Measurements from ENCODE around the gene TASOR2.

The TASOR2 gene

GRCh38 chr10:5711642-5712041 lies 27.0 kb downstream of the TASOR2 start:
- no peak overlapping the region for H3K18ac ChIP-seq (ENCODE audit: low read length)
- H3K9ac ChIP-seq (ENCODE audit: low read length): no peak overlapping the region
- no peak for DNase-seq
- H4K5ac ChIP-seq (ENCODE audit: low read length): no peak overlapping the region
- no peak overlapping the region for H3K4me3 ChIP-seq (ENCODE audit: low read length)
- no peak overlapping the region for H3K4me2 ChIP-seq (ENCODE audit: low read length)
- H2BK5ac ChIP-seq (ENCODE audit: low read length): no peak overlapping the region
- H3K4me1 ChIP-seq (ENCODE audit: control insufficient read depth, low read depth, low read length): no peaks in the 10 kb centered on the region
- H3K23ac ChIP-seq (ENCODE audit: low read length): no peak overlapping the region
- no peak overlapping the region for H2BK120ac ChIP-seq (ENCODE audit: low read depth, low read length)
- no peak overlapping the region for H4K8ac ChIP-seq (ENCODE audit: low read depth, low read length)
- no peak overlapping the region for H3K4ac ChIP-seq (ENCODE audit: low read depth, low read length)
- no peaks in the 10 kb centered on the region for H3K36me3 ChIP-seq (ENCODE audit: control insufficient read depth, insufficient read depth, low read length)
- H2AK5ac ChIP-seq (ENCODE audit: low read length): no peak overlapping the region
- H2BK15ac ChIP-seq (replicated peaks; ENCODE audit: low read depth): no peak overlapping the region
- H3K27ac ChIP-seq (ENCODE audit: low read depth, low read length): no peak overlapping the region
- WGBS (ENCODE audit: extremely low coverage, insufficient coverage, low lambda C conversion rate): 100% methylated on average over 1 of the region's 4 CpGs
- peaks cover 11% of the 10 kb centered on the region for H3K79me2 ChIP-seq (ENCODE audit: control insufficient read depth, insufficient read depth, low read length)
- H3K27me3 ChIP-seq (ENCODE audit: insufficient read depth, low read length, poor library complexity): no peaks in the 10 kb centered on the region
- peaks cover 4% of the 10 kb centered on the region for H3K79me1 ChIP-seq (ENCODE audit: low read length)
- H3K56ac ChIP-seq (ENCODE audit: low read length): no peak overlapping the region

GRCh38 chr10:5719546-5719945 lies 34.9 kb downstream of the TASOR2 start:
- no peak overlapping the region for H2BK120ac ChIP-seq (ENCODE audit: low read depth, low read length)
- peaks cover 2% of the 10 kb centered on the region for H3K36me3 ChIP-seq (ENCODE audit: control insufficient read depth, insufficient read depth, low read length)
- no peak overlapping the region for H4K8ac ChIP-seq (ENCODE audit: low read depth, low read length)
- H3K23ac ChIP-seq (ENCODE audit: low read length): no peak overlapping the region
- H2AK5ac ChIP-seq (ENCODE audit: low read length): no peak overlapping the region
- no peak overlapping the region for H3K4ac ChIP-seq (ENCODE audit: low read depth, low read length)
- no peak overlapping the region for H3K27ac ChIP-seq (ENCODE audit: low read depth, low read length)
- no peak overlapping the region for H3K56ac ChIP-seq (ENCODE audit: low read length)
- no peak overlapping the region for H2BK15ac ChIP-seq (replicated peaks; ENCODE audit: low read depth)
- no peak overlapping the region for H3K4me2 ChIP-seq (ENCODE audit: low read length)
- no peak overlapping the region for H2BK5ac ChIP-seq (ENCODE audit: low read length)
- no CpG with 5 or more reads among the region's 3 CpGs for WGBS (ENCODE audit: extremely low coverage, insufficient coverage, low lambda C conversion rate)
- peaks cover 3% of the 10 kb centered on the region for H3K79me1 ChIP-seq (ENCODE audit: low read length)
- H3K27me3 ChIP-seq (ENCODE audit: insufficient read depth, low read length, poor library complexity): no peaks in the 10 kb centered on the region
- H3K9ac ChIP-seq (ENCODE audit: low read length): no peak overlapping the region
- no peak for DNase-seq
- no peaks in the 10 kb centered on the region for H3K4me1 ChIP-seq (ENCODE audit: control insufficient read depth, low read depth, low read length)
- H4K5ac ChIP-seq (ENCODE audit: low read length): no peak overlapping the region
- H3K79me2 ChIP-seq (ENCODE audit: control insufficient read depth, insufficient read depth, low read length): no peaks in the 10 kb centered on the region
- H3K4me3 ChIP-seq (ENCODE audit: low read length): no peak overlapping the region
- H3K18ac ChIP-seq (ENCODE audit: low read length): no peak overlapping the region

- Histone ChIP-seq H3K27ac (ENCODE audit: low read depth, low read length) (no peak overlapping the region), H3K56ac (ENCODE audit: low read length) (no peak overlapping the region), H3K4me2 (ENCODE audit: low read length) (no peak overlapping the region), H3K4me3 (ENCODE audit: low read length) (no peak overlapping the region), H3K18ac (ENCODE audit: low read length) (no peak overlapping the region), H3K27me3 (ENCODE audit: insufficient read depth, low read length, poor library complexity) (no peaks in the 10 kb centered on the region), H4K5ac (ENCODE audit: low read length) (no peak overlapping the region), H3K23ac (ENCODE audit: low read length) (no peak overlapping the region), H3K4me1 (ENCODE audit: control insufficient read depth, low read depth, low read length) (no peaks in the 10 kb centered on the region), H2BK15ac (replicated peaks; ENCODE audit: low read depth) (no peak overlapping the region), H3K79me2 (ENCODE audit: control insufficient read depth, insufficient read depth, low read length) (no peaks in the 10 kb centered on the region), H3K9ac (ENCODE audit: low read length) (no peak overlapping the region), H3K4ac (ENCODE audit: low read depth, low read length) (no peak overlapping the region), H2BK120ac (ENCODE audit: low read depth, low read length) (no peak overlapping the region), H2AK5ac (ENCODE audit: low read length) (no peak overlapping the region), H2BK5ac (ENCODE audit: low read length) (no peak overlapping the region), H3K36me3 (ENCODE audit: control insufficient read depth, insufficient read depth, low read length) (peaks cover 2% of the 10 kb centered on the region), H4K8ac (ENCODE audit: low read depth, low read length) (no peak overlapping the region), H3K79me1 (ENCODE audit: low read length) (no peaks in the 10 kb centered on the region)
- no CpG with 5 or more reads among the region's 7 CpGs for WGBS (ENCODE audit: extremely low coverage, insufficient coverage, low lambda C conversion rate)
- DNase-seq: no peak
These were observed 35.5 kb downstream of the TASOR2 start for GRCh38 chr10:5720182-5720581.

GRCh38 chr10:5723692-5724091 lies 39.1 kb downstream of the TASOR2 start:
- no peak overlapping the region for H2BK5ac ChIP-seq (ENCODE audit: low read length)
- H2AK5ac ChIP-seq (ENCODE audit: low read length): no peak overlapping the region
- no peak overlapping the region for H3K56ac ChIP-seq (ENCODE audit: low read length)
- no peaks in the 10 kb centered on the region for H3K79me1 ChIP-seq (ENCODE audit: low read length)
- no peak overlapping the region for H3K4me3 ChIP-seq (ENCODE audit: low read length)
- no peaks in the 10 kb centered on the region for H3K79me2 ChIP-seq (ENCODE audit: control insufficient read depth, insufficient read depth, low read length)
- no peak overlapping the region for H3K18ac ChIP-seq (ENCODE audit: low read length)
- peaks cover 4% of the 10 kb centered on the region for H3K36me3 ChIP-seq (ENCODE audit: control insufficient read depth, insufficient read depth, low read length)
- no peak overlapping the region for H3K9ac ChIP-seq (ENCODE audit: low read length)
- H3K4ac ChIP-seq (ENCODE audit: low read depth, low read length): no peak overlapping the region
- no peaks in the 10 kb centered on the region for H3K27me3 ChIP-seq (ENCODE audit: insufficient read depth, low read length, poor library complexity)
- no peak overlapping the region for H4K8ac ChIP-seq (ENCODE audit: low read depth, low read length)
- no peak overlapping the region for H3K23ac ChIP-seq (ENCODE audit: low read length)
- DNase-seq: no peak
- no CpG with 5 or more reads among the region's 2 CpGs for WGBS (ENCODE audit: extremely low coverage, insufficient coverage, low lambda C conversion rate)
- no peak overlapping the region for H2BK120ac ChIP-seq (ENCODE audit: low read depth, low read length)
- H3K27ac ChIP-seq (ENCODE audit: low read depth, low read length): no peak overlapping the region
- H4K5ac ChIP-seq (ENCODE audit: low read length): no peak overlapping the region
- H3K4me1 ChIP-seq (ENCODE audit: control insufficient read depth, low read depth, low read length): no peaks in the 10 kb centered on the region
- H3K4me2 ChIP-seq (ENCODE audit: low read length): no peak overlapping the region
- no peak overlapping the region for H2BK15ac ChIP-seq (replicated peaks; ENCODE audit: low read depth)

- no CpG with 5 or more reads among the region's 4 CpGs for WGBS (ENCODE audit: extremely low coverage, insufficient coverage, low lambda C conversion rate)
- Histone ChIP-seq H2AK5ac (ENCODE audit: low read length) (no peak overlapping the region), H3K23ac (ENCODE audit: low read length) (no peak overlapping the region), H3K4me3 (ENCODE audit: low read length) (no peak overlapping the region), H3K79me1 (ENCODE audit: low read length) (no peaks in the 10 kb centered on the region), H2BK120ac (ENCODE audit: low read depth, low read length) (no peak overlapping the region), H3K27ac (ENCODE audit: low read depth, low read length) (no peak overlapping the region), H3K4me2 (ENCODE audit: low read length) (no peak overlapping the region), H3K18ac (ENCODE audit: low read length) (no peak overlapping the region), H2BK15ac (replicated peaks; ENCODE audit: low read depth) (no peak overlapping the region), H4K8ac (ENCODE audit: low read depth, low read length) (no peak overlapping the region), H3K27me3 (ENCODE audit: insufficient read depth, low read length, poor library complexity) (no peaks in the 10 kb centered on the region), H3K56ac (ENCODE audit: low read length) (no peak overlapping the region), H4K5ac (ENCODE audit: low read length) (no peak overlapping the region), H3K4me1 (ENCODE audit: control insufficient read depth, low read depth, low read length) (no peaks in the 10 kb centered on the region), H3K4ac (ENCODE audit: low read depth, low read length) (no peak overlapping the region), H2BK5ac (ENCODE audit: low read length) (no peak overlapping the region), H3K36me3 (ENCODE audit: control insufficient read depth, insufficient read depth, low read length) (peaks cover 3% of the 10 kb centered on the region), H3K79me2 (ENCODE audit: control insufficient read depth, insufficient read depth, low read length) (no peaks in the 10 kb centered on the region), H3K9ac (ENCODE audit: low read length) (no peak overlapping the region)
- DNase-seq: no peak
These were observed 46.1 kb downstream of the TASOR2 start for GRCh38 chr10:5730766-5731165.

GRCh38 chr10:5731559-5731958 lies 46.9 kb downstream of the TASOR2 start:
- H3K79me2 ChIP-seq (ENCODE audit: control insufficient read depth, insufficient read depth, low read length): no peaks in the 10 kb centered on the region
- H3K9ac ChIP-seq (ENCODE audit: low read length): no peak overlapping the region
- no peak overlapping the region for H3K18ac ChIP-seq (ENCODE audit: low read length)
- H3K56ac ChIP-seq (ENCODE audit: low read length): no peak overlapping the region
- no peak overlapping the region for H2BK5ac ChIP-seq (ENCODE audit: low read length)
- no peak overlapping the region for H4K5ac ChIP-seq (ENCODE audit: low read length)
- no peak overlapping the region for H3K23ac ChIP-seq (ENCODE audit: low read length)
- H2BK15ac ChIP-seq (replicated peaks; ENCODE audit: low read depth): no peak overlapping the region
- H3K4me2 ChIP-seq (ENCODE audit: low read length): no peak overlapping the region
- DNase-seq: no peak
- no peaks in the 10 kb centered on the region for H3K79me1 ChIP-seq (ENCODE audit: low read length)
- peaks cover 3% of the 10 kb centered on the region for H3K36me3 ChIP-seq (ENCODE audit: control insufficient read depth, insufficient read depth, low read length)
- no peak overlapping the region for H3K27ac ChIP-seq (ENCODE audit: low read depth, low read length)
- WGBS (ENCODE audit: extremely low coverage, insufficient coverage, low lambda C conversion rate): no CpG with 5 or more reads among the region's 3 CpGs
- no peak overlapping the region for H4K8ac ChIP-seq (ENCODE audit: low read depth, low read length)
- no peak overlapping the region for H3K4ac ChIP-seq (ENCODE audit: low read depth, low read length)
- H3K27me3 ChIP-seq (ENCODE audit: insufficient read depth, low read length, poor library complexity): no peaks in the 10 kb centered on the region
- H3K4me1 ChIP-seq (ENCODE audit: control insufficient read depth, low read depth, low read length): no peaks in the 10 kb centered on the region
- H2BK120ac ChIP-seq (ENCODE audit: low read depth, low read length): no peak overlapping the region
- no peak overlapping the region for H3K4me3 ChIP-seq (ENCODE audit: low read length)
- H2AK5ac ChIP-seq (ENCODE audit: low read length): no peak overlapping the region

All from mesendoderm (in vitro differentiated cells).